Measurements from ENCODE around the gene ITGA2B.
"Not testable (repeated sequence)": the region's sequence is repeated elsewhere in the genome, so short reads cannot be mapped to it uniquely, and the experiment has no call there.

ITGA2B gene

DNA sequence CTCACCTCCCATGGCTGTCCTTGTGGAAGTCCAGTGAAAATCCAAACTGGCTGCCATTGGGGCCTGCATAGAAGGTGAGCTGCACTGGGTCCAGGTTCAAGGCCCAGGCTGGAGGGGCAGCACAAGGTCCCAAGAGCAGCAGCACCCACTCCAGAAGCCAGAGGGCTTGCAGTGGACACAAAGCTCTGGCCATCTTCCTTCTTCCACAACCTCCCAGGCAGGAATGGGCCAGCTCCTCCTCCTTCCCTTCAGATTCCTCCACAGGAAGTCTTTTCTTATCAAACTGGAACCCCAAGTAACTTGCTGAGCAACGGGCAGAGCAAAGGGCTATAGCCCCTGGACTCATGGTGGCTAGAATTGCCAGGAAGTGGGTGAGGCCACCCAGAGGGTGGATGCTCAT, at the start of gene ITGA2B:
TSS of gene ITGA2B (minus strand) at position 369 of the 400 bp plus-strand sequence. CDS start at position 193, 176 bp downstream.
- no peak for DNase-seq (ENCODE audit: low read depth in 3 of 3)

- no peak for DNase-seq (ENCODE audit: low read depth in 3 of 3)
Observed at GRCh38 chr17:44439168-44439567, 49.7 kb upstream of the ITGA2B start.

DNA sequence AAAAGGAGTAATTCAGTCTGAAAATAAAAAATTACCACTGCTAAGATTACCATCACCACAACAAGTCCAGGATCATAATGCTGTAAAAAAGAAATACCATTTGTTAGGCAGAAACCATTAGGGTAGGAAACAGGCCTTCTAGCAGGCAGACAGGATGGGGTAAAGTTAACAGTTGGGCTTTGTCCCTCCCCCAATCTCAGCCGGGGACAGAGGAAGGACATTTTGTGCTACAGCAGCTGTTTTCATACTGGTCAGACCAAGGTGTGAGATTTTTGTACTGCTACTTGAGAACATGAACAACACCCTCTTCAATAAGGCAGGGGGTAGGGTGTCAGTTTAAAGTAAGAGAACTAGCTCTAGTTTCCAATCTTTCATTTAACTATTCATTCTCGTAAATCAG, 49.2 kb upstream of the ITGA2B start:
- DNase-seq (ENCODE audit: low read depth in 3 of 3): no peak

DNA sequence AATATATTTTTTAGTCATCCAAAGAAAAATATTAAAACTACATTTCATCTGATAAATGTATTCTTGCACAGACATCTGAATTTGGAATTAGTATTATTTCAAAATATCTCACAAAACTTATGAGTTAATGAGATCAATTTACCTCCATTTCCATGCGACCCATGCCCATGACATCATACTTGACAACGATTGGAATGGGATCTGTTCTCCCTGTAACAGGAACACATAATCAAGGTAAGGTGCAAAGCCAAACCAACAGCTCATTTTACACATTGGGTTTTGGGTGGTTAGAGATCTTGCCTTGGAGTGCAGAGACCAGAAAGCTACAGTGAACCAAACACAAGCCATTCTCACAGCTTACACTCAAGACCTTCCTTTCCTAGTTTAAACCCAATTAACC, 46.9 kb upstream of the ITGA2B start:
- DNase-seq (ENCODE audit: low read depth in 3 of 3): no peak

DNA sequence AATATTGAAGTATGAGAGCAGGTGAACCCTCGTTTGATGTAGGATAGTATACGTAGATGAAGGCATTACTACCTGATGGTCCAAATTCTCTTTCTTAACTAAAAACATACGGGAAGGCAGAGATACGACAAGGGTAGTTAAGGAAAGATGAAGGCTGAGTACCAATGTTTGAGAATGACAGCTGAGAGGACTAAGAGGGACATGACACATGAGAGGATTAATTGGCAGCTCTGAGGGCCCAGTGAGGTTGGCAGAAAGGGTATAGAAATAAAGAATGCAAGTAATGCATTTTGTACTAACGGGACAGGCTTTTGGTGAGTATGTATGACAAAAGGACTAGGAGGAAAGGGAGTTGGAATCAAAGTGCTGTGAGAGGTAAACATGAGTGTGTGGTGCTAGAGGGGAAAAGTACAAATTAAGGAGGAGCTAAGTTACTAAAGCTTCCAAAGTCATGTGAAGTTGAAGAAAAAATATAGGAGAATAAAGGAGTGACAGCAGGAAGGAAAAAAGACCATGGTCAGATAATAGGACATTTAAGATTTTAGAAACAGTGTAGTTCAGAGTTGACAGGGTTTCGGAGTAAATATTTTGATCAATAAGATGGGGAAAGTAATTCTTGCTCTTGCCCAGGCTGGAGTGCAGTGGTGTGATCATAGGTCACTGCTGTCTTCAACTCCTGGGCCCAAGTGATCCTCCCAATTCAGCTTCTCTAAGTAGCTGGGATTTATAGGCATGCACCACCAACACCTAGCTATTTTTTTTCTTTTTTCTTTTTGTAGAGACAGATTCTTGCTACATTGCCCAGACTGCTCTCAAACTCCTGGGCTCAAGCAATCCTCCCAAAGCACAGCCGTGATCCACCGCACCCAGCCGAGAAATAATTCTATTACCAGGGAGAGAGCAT, 43.1 kb upstream of the ITGA2B start:
- DNase-seq (ENCODE audit: low read depth in 3 of 3): no peak

- no peak for DNase-seq (ENCODE audit: low read depth in 3 of 3)
Observed at GRCh38 chr17:44424828-44425461, 35.5 kb upstream of the ITGA2B start.

DNA sequence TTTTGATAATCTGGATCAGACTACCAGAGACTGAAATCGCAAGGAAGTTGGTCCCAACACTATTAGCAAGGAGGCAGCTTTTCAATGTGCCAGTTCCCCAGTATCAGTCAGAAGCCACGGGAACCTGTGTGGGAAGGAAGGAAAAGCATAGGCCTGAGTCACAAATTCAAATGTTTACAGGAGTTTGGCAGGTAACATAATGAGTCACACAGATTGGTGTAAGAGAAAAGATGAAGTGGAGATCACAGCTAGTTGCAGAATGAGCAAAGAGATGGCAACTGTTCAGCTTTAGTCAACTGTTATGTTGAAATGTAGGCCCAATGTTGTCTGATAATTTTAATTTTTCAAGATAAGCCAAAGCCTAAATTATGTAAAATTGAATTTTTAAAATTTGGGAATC, 28.1 kb upstream of the ITGA2B start:
- DNase-seq (ENCODE audit: low read depth in 3 of 3): no peak

- no peak for DNase-seq (ENCODE audit: low read depth in 3 of 3)
Observed at GRCh38 chr17:44416558-44417289, 27.3 kb upstream of the ITGA2B start.

- no peak for DNase-seq (ENCODE audit: low read depth in 3 of 3)
Observed at GRCh38 chr17:44414394-44415155, 25.1 kb upstream of the ITGA2B start.

GRCh38 chr17:44409309-44410028, 20.0 kb upstream of the ITGA2B start:
- DNase-seq (ENCODE audit: low read depth in 3 of 3): no peak

DNA sequence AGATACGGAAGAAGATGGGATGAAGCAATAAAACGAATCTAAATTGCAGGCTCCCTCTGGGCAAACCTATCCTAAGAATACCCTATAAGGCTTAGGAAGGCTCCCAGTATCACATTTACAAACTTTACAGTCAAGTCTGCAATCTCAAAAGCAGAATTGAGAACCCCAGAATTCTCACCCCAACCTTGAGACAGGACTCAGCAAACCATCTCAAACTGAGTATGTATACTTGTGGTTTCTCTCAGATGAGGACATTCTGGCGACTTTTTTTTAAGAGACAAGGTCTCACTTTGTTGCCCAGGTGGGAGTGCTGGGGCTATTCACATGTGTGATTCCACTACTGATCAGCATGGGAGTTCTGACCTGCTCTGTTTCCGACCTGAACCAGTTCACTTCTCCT, 19.3 kb upstream of the ITGA2B start:
- DNase-seq (ENCODE audit: low read depth in 3 of 3): no peak

GRCh38 chr17:44402564-44403172, 13.2 kb upstream of the ITGA2B start:
- DNase-seq (ENCODE audit: low read depth in 3 of 3): no peak

- no peak for DNase-seq (ENCODE audit: low read depth in 3 of 3)
Observed at GRCh38 chr17:44400226-44400847, 10.9 kb upstream of the ITGA2B start.

GRCh38 chr17:44398692-44399691, 9.5 kb upstream of the ITGA2B start:
- DNase-seq (ENCODE audit: low read depth in 3 of 3): no peak

DNA sequence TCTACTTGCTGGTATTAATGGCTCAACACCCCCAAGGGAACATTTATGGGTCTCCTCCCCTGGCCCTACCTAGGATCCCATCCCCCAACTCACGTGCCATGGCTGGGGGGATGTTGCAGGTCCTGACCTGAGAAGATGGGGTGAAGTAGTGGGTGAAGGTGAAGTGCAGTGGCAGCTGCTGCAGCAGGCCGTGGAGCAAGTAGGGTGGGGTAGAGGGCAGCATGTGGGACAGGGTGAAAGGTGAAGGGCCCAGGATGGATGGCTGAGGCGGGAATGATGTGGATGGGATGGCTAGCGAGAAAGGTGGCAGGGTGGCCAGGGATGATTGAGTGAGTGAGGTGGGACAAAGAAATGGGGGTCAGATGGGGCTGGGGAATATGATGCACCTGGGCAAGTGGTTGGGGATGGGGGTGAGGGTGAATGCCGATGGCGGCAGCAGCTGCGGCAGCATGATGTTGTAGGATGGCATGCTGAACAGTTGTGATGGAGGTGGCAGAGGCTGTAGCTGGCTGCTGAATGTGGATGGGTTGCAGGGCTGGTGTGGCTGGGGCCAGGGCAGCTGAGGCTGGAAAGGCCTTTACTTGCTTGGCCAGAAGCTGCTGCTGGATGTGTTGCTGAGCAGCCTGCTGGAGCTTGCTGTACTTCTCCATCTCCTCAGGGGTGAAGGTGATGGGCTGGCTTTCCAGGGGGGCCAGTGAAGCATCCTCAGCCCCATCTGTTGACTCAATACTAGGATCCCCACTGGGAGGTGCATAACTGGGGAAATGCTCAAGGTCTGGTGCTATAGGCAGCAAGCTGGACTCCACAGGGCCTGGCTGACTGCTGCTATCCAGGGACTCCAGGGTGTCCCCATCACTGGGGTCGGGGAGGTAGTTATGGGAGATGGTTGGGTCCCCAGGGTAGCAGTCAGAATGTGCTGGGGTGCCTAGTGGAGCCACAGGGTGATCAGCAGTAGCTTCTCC, 8.3 kb upstream of the ITGA2B start:
- no peak for DNase-seq (ENCODE audit: low read depth in 3 of 3)

DNA sequence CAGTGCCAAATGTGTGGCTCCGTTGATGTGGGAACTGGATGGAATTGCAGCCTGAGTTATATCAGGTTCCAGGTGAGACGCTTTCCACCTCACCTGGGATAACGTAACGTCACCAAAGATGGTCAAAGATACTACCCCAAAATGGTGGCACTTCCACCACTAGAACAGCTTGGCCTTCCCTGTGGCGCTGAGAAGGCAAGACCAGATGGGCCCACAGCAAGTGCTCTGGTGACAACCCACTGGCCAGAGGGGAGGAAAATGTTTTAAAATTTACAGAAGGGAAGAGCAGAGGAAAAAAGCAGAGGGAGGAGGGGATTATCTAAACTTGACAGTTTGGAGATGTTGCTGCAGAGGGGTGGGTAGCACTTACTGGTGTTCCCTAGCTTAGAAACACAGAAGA, 7.5 kb upstream of the ITGA2B start:
- no peak for DNase-seq (ENCODE audit: low read depth in 3 of 3)

- DNase-seq (ENCODE audit: low read depth in 3 of 3): no peak
Observed at GRCh38 chr17:44394833-44395232, 5.4 kb upstream of the ITGA2B start.

GRCh38 chr17:44394112-44394511, 4.7 kb upstream of the ITGA2B start:
- DNase-seq (ENCODE audit: low read depth in 3 of 3): not testable (repeated sequence)

All from stimulated activated CD4-positive, alpha-beta T cell treated with anti-CD3 and anti-CD28 coated beads, TNF-alpha, amount 100 ng/mL, for 24 hours (primary cell).